ENCODE data around the gene NT5C.
"Not testable (repeated sequence)": the region's sequence is repeated elsewhere in the genome, so short reads cannot be mapped to it uniquely, and the experiment has no call there.

DNA sequence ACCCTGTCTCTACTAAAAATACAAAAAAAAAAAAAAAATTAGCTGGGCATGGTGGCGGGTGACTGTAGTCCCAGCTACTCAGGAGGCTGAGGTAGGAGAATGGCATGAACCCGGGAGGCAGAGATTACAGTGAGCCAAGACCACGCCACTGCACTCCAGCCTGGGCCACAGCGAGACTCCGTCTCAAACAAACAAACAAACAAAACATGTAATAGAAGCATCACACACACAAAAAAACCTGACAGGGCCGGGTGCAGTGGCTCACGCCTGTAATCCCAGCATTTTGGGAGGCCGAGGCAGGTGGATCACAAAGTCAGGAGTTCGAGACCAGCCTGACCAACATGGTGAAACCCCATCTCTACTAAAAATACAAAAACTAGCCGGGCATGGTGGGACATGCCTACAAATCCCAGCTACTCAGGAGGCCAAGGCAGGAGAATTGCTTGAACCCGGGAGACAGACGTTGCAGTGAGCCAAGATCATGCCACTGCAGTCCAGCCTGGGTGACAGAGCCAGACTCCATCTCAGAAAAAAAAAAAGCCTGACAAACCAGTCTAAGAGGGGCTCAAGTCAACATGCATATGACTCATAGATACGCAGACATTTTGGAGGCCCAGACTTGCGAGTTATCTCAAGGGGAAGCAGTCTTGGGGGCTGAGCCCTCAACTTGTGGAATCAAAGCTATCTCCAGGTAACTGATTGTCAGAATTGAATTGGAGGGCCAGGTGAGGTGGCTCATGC, 2.2 kb upstream of the NT5C start:
- TF ChIP-seq POLR2A (IDR thresholded peaks at IDR 0.05; ENCODE audit: low read length); GATA1 (IDR thresholded peaks at IDR 0.05; ENCODE audit: low read depth, low read length): not testable (repeated sequence)

All from erythroblast (primary cell).